IMR-90 (cell line): Measurements from ENCODE around the gene C3orf52.

Experiments used
- CTCF ChIP-seq: conservative IDR thresholded peaks from 2 replicates; pipeline ENCODE4 v1.5.1; 2012; ENCODE audit warnings: mild to moderate bottlenecking, low read depth, low read length, improper control_type of control experiment
- MAZ ChIP-seq: IDR thresholded peaks from 2 replicates; pipeline ENCODE4 v1.6.1; 2012; ENCODE audit warnings: low read depth, mild to moderate bottlenecking, low read length, improper control_type of control experiment, moderate library complexity, borderline replicate concordance

GRCh38 chr3:112093180-112093522 is 7.0 kb downstream of the C3orf52 start:
- TF ChIP-seq MAZ (no peak), CTCF (no peak)
